ENCODE data around the gene ELFN2.

ELFN2 gene

DNA sequence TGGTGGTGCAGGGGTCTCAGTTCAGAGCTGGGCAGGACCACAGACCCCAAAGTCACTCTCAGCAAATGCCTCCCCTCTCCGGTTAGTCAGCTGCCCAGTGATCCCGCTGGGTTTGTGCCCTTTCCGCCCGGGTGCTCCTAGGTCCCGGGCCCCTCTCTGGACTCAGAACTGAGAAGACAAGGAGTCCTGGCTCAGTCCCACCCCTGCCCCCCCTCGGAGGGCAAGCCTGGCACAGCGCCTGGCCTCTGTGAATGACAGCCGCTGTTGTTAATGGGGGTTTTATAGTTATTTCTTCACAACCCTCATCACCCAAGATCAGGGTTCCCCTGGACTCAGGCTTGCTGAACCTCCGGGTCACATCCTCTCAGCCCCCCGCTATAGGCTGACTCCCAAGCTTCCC is 47.6 kb downstream of the ELFN2 start:
- DNase-seq, result no peak

DNA sequence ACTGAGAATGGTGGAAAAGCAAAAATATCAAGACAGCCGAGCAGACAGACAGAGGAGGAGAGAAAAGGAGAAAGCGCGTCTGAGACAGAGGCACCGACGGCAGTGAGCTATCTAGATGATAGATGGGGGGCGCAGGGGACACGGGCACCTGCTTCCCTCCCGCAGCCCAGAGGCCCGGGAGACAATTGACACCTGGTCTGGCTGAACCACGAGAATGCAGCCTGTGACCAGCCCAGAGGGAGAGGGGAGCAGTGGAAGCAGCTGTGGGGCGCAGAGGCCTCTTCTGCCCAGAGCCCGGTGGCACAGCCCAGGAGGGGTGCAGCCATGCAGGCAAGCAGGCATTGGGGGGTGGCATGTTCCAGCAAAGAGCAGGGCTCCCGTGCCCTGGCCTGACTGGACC is 48.2 kb downstream of the ELFN2 start:
- DNase-seq, result no peak

DNA sequence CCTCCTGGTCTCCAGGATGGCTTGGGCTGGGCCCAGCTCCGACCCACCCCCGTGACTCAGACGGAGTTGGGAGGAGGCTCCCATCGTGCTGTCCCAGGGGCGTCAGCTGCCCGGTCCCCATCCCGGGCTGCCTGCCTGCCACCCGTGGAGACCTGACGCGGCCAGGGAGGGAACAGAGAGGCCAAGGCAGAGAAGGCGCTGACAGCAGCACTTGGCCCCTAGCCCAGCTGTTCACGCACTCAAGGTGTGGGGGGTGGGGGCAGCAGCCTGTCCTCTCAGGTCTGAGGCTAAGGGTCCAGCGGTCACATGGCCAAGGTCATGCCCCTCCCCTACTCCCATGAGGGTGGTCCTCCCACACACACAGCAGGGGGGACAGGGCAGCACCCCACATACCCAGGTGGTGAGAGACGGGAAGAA is 48.6 kb downstream of the ELFN2 start:
- DNase-seq, result no peak

DNA sequence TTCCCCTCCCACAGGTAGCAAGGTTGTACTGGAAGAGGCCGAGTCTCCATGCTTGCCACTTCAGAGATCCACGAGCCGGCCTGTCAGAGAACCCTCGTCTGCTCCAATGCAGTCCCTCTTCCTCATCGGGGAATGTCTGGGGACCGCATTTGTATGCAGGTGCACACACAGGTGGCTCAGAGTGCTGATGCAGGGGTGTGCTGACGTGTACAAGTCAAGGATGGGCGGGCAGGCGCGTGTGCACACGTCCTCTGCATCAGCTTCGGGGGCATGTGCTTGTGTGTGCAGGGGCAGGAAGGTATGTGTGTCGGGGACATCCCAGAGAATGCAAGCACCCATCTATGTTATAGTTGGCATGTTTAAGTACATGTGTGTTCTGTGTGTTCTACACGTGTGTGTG is 49.4 kb downstream of the ELFN2 start:
- no peak for DNase-seq

DNA sequence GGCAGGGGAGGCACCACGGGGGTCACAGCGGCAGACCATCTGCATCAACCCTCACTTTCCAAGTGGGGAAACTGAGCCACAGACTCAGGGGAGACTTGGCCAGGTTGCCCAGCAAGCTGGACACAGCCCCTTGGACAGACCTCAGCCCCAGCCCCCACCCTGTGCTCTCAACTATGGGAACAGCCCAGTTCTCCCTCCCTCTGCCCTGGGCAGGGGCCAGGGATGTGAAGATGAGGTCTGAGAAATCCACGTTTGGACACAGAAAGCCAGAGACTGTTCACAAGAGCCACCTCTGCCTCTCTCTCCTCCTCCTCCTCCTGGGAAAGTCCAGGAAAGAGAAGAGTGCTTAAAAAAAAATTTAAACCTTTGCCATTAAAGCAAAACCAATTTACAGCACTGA is 50.1 kb downstream of the ELFN2 start:
- DNase-seq, result no peak

DNA sequence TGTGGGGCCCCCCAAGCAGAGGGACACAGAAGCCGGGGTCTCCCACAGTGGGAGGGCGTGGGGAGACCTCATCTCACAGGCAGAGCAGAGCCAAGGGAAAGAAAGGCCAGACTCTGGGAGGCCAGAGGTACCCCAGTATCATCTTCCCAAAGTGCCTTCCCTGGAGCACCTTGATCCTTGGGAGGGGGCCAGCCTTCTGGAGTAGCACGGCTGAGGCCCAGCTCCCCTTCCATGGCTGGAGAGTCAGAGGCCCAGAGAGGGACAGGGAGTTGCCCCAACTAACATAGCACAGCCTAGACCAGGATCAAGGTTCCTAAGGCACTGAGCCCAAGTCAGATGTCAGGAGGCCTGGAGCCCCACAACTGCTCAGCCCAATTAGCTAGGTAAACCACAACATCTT is 50.6 kb downstream of the ELFN2 start:
- no peak for DNase-seq

DNA sequence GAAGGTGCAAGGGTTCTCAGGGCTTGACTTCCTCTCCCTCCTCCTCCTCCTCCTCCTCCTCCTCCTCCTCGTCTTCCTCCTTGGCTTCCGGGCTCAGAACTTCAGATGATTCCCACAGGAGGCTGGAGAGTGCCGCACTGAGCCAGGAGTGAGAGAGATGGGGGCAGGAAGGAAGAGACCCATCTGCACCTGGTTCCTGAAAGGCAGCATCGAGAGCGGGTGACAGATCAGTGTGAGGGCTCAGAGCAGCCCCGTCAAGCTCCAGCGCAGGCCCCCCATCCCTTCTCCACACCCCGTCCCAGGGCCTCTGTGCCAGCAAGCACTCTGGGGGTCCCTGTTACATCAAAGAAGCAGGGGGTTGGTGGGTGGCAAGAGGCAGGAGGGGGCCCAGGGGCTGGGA is 51.5 kb downstream of the ELFN2 start:
- no peak for DNase-seq

DNA sequence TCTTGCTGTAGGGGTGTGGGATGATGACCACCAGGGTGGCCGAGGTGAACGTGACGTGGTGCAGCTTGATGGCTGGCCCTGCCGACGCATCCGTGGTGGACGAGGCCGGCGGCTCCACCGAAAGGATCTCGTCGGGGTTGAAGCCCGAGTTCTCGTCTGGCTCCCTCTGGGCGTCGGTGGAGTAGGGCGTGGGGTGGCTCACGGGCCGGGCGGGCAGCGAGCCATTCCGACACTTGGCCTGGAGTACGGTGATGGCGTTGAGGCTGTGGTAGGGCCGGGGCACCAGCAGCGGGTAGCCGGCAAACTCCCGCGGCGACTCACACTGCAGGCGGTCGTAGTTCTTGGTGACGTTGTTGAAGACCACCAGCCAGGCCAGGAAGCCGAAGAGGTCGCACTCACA is 52.7 kb downstream of the ELFN2 start:
- DNase-seq, result no peak

DNA sequence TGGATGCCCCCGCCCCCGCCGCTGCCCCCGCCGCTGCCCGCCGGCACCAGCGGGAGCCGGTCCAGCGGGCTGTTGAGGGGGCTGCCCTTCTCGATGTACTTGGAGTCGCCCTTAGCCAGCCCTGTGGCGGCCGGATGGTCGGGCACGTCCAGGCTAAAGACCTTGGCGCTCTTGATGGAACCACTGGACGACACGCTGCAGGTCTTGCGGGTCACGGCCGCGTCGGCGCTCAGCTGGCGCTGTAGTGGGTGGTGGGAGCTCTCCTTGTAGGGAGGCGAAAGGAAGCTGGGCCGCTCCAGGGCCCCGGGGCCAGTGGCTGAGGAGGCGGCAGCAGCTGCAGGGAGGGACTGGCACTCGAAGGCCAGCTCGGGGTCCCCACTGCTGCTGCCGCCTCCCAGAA is 53.8 kb downstream of the ELFN2 start:
- no peak for DNase-seq

DNA sequence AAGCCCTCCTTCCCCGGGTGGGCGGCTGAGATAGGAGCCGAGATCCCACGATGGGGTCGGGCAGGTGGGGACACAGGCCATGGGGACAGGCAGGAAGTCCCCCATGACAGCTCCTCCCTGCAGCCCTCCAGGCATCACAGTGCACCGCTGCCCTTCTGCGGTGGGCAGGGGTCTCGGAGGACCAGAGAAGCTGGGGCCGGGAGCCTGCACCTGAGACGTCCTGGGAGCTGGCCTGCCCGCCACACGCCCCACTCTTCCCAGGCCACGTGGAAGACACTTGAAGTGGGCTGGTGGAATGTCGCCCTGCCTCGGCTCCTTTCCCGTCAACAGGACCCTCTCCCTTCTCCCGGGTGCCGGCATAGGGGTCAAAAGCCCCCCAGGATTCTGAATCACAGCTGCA is 55.4 kb downstream of the ELFN2 start:
- DNase-seq, result no peak

DNA sequence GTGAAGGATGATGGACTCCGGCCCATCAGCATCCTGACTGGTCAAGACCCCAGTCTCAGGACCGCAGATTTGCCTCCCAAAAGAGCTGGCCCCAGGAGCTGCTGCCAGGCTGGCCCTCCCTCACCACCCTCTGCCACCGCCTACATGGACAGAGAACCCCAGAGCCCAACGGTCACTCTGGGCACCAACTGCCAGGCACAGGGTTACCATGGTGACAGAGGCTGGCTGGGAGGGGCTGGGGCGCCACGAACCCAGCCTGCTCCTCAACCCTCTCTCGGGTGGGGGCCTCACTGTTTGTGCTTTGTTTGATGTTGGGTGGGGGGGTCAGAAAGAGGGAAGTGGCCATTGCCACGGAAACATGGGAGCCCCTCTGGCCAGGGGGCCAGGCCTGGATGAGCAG is 55.8 kb downstream of the ELFN2 start:
- DNase-seq, result no peak

DNA sequence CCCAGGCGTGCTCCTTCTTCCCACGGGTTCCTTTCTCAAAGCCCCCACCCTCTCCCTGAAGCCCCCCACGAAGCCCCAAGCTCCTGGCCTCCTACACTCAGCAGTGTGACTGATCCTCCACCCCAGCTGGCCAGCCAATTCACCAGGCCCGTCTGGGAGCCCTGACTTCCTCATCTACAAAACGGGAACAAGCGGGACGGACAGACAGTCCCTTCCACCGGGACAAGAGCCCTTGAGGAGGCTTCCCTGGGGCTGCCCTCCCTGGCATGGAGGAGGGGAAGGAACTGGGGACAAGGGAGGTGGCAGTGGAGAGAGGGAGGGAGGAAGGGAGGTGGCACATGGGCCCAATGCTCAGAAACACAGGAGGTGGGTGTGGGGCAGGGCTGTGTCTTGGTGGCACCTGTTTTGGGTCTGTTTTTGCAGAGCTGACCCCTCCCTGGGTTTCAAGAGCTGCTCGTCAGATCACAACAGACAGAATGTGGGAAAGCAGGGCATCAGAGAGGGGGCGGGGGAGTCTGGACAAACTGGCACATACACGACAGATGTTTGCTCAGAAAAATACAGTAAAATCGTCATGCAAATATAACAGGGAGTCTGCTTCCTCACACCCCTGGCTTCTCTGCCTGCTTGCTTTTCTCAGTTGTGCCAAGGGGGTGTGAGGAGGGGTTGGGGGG is 56.8 kb downstream of the ELFN2 start:
- no peak for DNase-seq

DNA sequence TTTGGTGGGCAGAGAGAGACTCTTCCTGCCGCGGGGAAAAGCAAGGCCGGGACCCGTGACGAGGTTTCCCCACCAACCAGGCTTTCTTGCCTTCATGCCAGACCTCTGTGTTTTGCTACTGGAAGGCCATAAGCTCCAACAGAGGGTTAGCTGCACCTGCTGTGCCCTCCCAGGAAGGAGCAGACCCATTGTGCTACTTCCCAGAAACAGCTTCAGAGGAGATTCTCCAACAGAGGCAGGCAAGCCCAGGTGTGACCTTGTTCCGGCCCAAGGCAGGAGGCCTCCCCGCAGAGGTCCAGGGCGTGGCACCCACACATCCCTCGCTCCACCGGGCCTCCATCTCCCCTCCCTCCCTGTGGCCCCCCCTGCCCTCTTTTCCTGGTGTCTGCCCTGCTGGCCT is 57.8 kb downstream of the ELFN2 start:
- no peak for DNase-seq

DNA sequence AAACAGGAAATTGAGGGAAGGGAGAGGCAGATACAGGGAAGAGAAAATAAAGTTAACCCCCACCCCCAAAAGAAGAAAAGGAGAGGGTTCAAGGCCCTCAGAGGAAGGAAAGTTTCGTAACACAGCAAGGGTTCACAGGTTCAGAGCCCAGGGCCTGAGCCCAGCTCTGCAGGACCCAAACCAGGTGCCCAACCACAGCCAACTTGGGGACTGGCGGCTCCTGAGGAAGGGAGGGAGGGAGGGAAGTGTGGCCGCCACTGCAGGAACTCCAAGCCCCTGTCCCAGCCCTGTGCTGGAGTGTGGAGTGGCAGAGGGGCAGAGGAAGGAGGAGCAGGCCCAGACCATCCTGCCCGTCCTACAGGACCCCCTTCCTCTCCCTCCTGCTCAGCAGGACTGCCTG is 59.2 kb downstream of the ELFN2 start:
- no peak for DNase-seq

DNA sequence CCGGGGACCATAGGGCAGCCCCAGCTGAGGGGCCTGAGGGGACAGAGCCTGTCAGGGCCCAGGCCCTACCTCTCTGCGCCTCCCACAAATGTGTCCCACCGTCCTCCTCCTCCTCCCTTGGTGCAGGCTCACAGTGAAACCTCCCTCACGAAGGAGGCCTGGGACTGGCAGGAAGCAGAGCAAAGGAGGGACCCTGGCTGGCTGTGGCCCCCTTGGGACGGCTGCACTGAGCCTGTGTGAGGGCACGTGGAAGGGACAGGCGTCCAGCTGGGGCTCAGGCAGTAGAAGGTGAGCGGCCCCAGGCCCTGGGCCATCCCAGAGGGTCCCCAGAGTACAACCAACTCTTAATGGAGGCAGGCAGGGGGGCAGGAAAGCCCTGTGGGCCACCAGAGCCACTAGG is 60.7 kb downstream of the ELFN2 start:
- no peak for DNase-seq

DNA sequence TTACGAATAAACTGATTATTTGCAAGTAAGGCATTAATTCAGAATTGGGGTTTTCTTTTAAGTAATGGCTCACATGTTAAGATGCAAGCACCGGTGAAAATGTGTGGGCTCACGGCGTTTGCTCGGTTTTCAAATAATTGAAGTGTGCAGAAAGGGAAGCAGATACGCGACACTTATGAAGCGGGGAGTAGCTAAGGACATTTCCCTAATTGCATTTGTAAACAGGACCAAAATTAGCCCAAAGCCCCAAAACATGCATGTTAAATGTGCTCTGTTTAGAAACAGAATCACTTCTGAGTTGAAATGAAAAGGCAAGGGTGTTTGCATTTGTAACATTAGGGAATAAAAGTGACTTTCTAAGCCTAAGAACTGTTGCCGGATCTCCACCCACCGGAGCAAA is 61.3 kb downstream of the ELFN2 start:
- DNase-seq, result no peak

DNA sequence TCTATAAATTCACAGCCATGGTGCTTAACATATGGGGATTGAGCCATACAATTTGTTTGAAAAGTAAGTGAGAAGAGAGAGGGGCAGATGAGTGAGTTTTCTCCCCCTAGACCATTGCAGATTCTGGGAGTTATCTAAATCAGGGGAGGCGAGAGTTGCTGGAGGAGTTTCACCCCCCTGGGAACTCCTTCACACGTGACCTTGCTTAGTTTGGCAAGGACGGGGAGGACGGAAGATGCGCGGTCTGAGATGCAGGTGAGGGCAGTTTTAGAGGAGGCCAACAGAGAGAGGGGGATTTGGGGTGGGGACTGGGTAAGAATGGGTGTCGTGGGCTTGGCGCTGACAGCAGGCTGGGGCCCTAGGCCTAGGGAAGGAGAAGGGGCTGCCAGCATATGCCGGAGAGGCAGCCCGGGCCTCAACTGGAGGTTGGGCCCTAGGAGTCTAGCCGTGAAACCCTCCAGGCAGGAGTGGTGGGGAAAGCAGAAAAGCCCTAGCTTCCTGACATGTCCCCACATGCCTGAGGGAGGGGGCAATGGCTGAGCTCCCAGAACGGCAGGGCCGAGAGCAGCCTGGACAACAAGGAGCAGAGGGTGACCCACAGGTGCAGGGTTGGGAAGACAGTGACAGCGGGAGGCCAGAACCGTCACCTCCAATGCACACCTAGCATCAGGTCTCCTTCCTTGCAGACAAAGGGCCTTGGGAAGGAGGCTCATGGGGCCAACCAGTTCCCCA is 63.9 kb downstream of the ELFN2 start:
- DNase-seq, result no peak

DNA sequence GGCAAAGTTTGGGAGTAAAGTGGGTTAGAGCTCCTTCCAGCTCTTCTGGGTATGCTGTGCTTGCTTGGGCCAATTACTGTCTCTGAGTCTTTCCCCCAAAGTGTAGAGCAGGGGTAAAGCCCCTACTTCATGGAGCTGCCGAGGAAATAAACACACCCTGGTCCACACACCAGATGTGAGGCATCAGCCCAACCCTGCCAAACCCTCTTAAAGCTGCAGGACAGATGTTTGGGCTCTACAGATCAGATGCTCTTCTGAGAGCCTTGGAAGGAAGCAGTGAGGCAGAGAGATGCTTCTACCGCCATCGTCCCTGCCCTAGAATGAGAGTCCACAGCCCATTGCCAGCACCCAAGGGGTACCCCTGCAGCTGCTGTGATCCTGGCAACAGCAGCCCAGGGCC is 64.7 kb downstream of the ELFN2 start:
- no peak for DNase-seq

DNA sequence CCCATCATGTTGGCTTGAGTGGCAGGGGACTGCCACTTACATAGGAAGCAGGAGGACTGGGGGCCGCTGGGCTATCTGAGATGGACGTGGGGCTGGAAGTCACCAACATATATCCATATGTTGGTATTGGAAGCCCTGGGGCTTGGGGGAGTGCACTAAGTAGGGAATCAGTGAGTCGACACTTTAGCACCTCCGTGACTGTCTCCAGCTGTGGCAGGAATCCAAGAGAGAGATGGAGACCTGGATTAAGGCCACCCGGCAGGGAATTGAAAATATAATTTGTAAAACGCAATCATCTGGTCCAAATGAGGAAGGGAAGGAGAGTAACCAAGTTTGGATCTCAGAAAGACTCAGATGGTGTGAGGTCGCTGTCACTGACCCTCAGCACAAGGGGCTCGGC is 68.4 kb downstream of the ELFN2 start:
- no peak for DNase-seq

DNA sequence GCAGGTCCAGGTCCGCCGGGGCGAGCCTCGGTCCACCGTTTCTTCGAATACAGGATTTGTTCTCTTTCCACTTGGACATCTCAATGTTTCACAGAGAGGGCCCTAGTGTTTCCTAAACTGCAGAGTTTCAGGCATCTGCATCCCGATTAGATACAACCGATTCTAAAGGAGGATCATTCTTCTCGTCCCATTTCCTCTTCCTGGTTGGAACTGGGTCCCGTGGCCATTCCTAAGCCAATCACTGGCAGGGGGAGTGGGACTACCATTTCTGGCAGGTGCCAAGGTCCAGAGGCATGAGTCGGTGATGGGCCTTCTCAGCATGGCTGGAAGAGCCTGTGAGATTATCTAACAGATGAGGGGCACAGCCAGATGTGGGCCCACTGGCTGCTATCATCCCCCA is 68.9 kb downstream of the ELFN2 start:
- DNase-seq, result no peak

DNA sequence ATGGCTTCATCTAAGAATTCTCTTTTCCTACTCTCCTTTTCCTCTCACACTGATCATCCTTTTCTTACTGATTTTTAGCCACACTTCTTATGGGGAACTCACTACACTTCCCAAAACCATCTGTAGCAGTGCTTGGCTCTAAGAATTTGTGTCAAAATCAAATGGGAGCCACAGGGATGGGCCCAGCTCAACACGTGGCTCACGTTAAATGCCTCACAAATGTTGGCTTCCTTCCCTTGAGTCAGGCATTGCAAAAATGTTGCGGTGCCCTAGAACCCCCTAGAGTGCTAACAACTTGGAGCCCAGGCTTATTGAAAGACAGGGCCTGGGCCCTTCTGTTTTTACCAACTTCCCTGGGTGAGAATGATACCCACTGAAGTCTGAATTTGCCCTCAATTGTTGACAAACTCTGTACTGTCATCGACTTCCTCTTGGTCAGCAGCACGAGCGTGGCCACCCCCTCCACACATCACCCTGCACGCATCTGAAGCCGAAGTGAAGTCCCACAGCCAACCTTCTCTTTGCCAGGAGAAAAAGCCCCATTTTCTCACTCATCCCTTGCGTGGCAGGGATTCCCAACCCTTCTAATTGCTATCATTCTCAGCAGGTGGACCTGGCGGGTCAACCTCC is 69.7 kb downstream of the ELFN2 start:
- DNase-seq, result no peak

DNA sequence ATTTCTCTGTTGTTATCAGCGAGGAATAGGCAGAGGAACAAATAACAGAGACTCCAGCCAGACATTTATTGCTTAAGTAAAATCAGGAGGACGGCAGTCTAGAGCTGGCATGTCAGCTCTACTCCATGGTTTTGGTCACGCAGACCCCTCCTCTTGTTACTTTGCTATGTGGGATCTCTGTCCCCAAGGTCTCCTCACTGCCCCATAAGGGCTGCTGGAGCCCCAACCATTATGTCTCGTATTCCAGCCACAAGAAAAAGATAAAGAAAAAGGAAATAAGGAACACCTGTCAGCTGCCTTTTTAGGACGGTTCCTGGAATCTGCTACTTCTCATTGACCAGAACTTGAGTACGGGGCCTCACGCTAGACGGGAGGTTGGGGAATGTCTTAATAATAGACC is 70.4 kb downstream of the ELFN2 start:
- no peak for DNase-seq

DNA sequence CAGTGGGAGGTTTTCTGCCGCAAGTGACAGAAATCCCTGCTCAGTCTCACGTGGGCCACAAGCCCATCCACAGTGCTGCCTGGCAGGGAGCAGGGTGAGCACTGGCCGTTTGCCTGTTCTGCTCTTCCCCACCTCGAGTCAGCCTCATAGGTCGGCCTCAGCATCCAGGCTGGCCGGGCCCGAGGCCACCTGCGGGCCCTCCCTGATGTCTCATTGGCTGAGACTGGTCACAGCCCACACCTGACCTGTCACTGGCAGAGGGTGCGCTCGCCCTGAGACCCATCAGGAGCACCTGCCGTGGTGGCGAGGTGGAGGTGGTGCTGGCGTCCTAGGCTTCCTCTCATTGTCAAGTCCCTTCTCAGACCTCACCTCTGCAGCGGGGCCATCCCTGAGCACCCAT is 72.1 kb downstream of the ELFN2 start:
- no peak for DNase-seq

DNA sequence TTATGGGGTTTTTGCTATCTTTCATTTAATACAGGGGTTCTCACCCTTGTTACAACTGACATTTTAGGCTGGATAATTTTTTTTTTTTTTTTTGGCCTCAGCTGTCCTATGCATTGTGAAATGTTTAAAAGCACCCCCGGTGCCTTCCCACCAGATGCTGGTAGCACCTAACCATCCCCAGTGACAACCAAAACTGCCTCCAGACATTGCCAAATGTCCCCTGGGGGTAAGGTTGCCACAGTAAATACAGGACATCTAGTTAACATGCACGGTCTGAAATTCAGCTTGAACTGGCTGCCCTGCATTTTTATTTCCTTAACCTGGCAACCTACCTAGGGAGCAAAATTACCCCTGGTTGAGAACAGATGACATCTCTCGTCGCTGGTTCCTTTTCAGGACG is 72.6 kb downstream of the ELFN2 start:
- DNase-seq, result no peak

DNA sequence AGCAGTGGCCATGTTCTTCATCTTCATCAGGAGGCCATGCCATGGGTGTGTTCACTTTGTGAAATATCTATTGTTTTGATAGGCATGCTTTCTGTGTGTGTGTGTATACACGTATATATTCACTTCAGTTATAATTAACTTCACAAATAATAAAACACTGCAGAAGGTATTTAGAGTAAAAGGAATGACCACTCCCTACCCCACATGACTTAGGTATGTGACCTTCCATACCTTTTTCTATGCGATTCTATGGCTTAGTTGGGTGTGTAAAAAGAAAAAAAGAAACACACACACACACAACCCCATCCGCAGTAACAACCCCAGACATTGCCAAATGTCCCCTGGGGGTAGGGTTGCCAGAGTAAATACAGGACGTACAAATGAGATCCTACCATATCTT is 73.0 kb downstream of the ELFN2 start:
- no peak for DNase-seq

All from kidney glomerular epithelial cell (primary cell).